Measurements from ENCODE around the gene HMG20A. TPM values are rescaled to one million over a fixed set of nuclear protein-coding genes. Genes with fewer than 3 reads are reported as not detected.

The HMG20A gene
- total and polyA plus RNA-seq, 10 of the 15 experiments (the other 5 are each of a cell fraction or from before 2014, with no cell fraction given), result 30.0 to 98.7 (median 46.8) TPM

- Histone ChIP-seq H3K4me1 (ENCODE audit: control insufficient read depth, insufficient read depth, low read length) (no peaks in the 10 kb centered on the region), H2AFZ (ENCODE audit: control insufficient read depth, low read depth, low read length) (no peak overlapping the region), H3K9ac (ENCODE audit: control insufficient read depth, insufficient read depth, low read length) (no peak overlapping the region), H4K20me1 (ENCODE audit: control insufficient read depth, insufficient read depth) (no peaks in the 10 kb centered on the region), H3K4me2 (ENCODE audit: control insufficient read depth, insufficient read depth) (no peak overlapping the region), H3K79me2 (ENCODE audit: control insufficient read depth, insufficient read depth, low read length) (no peaks in the 10 kb centered on the region), H3K27ac (ENCODE audit: control insufficient read depth, insufficient read depth) (no peak overlapping the region), H3K27me3 (replicated peaks in 1 of 2; ENCODE audit: control insufficient read depth in 2 of 2, insufficient read depth in 2 of 2, low read length in 1 of 2) (no peaks in the 10 kb centered on the region), H3K36me3 (ENCODE audit: control insufficient read depth in 2 of 2, insufficient read depth in 2 of 2, low read length in 1 of 2) (peaks cover 11 to 36% of the 10 kb centered on the region in 2 experiments), H3K9me3 (replicated peaks; ENCODE audit: control insufficient read depth, insufficient read depth, low read length) (no peaks in the 10 kb centered on the region), H3K4me3 (no peak overlapping the region)
- in situ Hi-C loops (cut with MboI), result no loop called here
- RAD21 ChIA-PET (ENCODE audit: unreplicated experiment), result interaction anchor here (0.6 to 4.4 kb wide), 2 partner anchors 293 to 364 kb away, joined by 4 to 18 read pairs; no protein-coding TSS in a partner anchor
- POLR2A ChIA-PET, result interaction anchor here (1.2 kb wide), 1 partner anchor 62 kb away, joined by 3 read pairs; no protein-coding TSS in a partner anchor
- intact Hi-C loops (cut with micrococcal nuclease; ENCODE audit: unreplicated experiment), result no loop called here
- DNase-seq (ENCODE audit: low read depth, low spot score) (no peak), FAIRE-seq (no peak), ATAC-seq (no peak)
- 98% methylated on average over 2 of the region's 2 CpGs for WGBS (ENCODE audit: insufficient coverage, insufficient replicate concordance, low lambda C conversion rate, missing lambda C conversion rate)
- SMC1A ChIA-PET (ENCODE audit: uncharacterized antibody, unreplicated experiment), result interaction anchor here (1.0 to 6.6 kb wide), 8 partner anchors 9 to 507 kb away, joined by 3 to 43 read pairs (median 4); no protein-coding TSS in a partner anchor
- CTCF ChIA-PET, result interaction anchor here (1.4 to 1.9 kb wide), 4 partner anchors 10 to 294 kb away, joined by 4 to 8 read pairs (median 6); no protein-coding TSS in a partner anchor
- no TSS peak for BruUV-seq (replicated peaks)
- TF ChIP-seq PAX8 (IDR thresholded peaks at IDR 0.05) (no peak), POLR2AphosphoS5 (IDR thresholded peaks at IDR 0.05; ENCODE audit: low read length) (no peak), TBL1XR1 (IDR thresholded peaks at IDR 0.05; ENCODE audit: low read depth, low read length) (no peak), FOXK2 (IDR thresholded peaks at IDR 0.05) (no peak), BCL11A (IDR thresholded peaks at IDR 0.05; ENCODE audit: low read depth, low read length) (no peak)
Measured at GRCh38 chr15:77480859-77481633, 60.4 kb downstream of the HMG20A start.

GRCh38 chr15:77481670-77482069 lies 61.0 kb downstream of the HMG20A start:
- Histone ChIP-seq H4K20me1 (ENCODE audit: control insufficient read depth, insufficient read depth) (no peaks in the 10 kb centered on the region), H3K4me1 (ENCODE audit: control insufficient read depth, insufficient read depth, low read length) (no peaks in the 10 kb centered on the region), H2AFZ (ENCODE audit: control insufficient read depth, low read depth, low read length) (no peak overlapping the region), H3K4me2 (ENCODE audit: control insufficient read depth, insufficient read depth) (no peak overlapping the region), H3K27ac (ENCODE audit: control insufficient read depth, insufficient read depth) (no peak overlapping the region), H3K4me3 (no peak overlapping the region), H3K79me2 (ENCODE audit: control insufficient read depth, insufficient read depth, low read length) (no peaks in the 10 kb centered on the region), H3K27me3 (replicated peaks in 1 of 2; ENCODE audit: control insufficient read depth in 2 of 2, insufficient read depth in 2 of 2, low read length in 1 of 2) (no peaks in the 10 kb centered on the region), H3K9me3 (replicated peaks; ENCODE audit: control insufficient read depth, insufficient read depth, low read length) (no peaks in the 10 kb centered on the region), H3K9ac (ENCODE audit: control insufficient read depth, insufficient read depth, low read length) (no peak overlapping the region), H3K36me3 (ENCODE audit: control insufficient read depth in 2 of 2, insufficient read depth in 2 of 2, low read length in 1 of 2) (peaks cover 11 to 36% of the 10 kb centered on the region in 2 experiments)
- no peak for ATAC-seq
- RAD21 ChIA-PET (ENCODE audit: unreplicated experiment), result interaction anchor here (0.6 to 4.4 kb wide), 2 partner anchors 293 to 364 kb away, joined by 4 to 18 read pairs; no protein-coding TSS in a partner anchor
- FAIRE-seq, result no peak
- CTCF ChIA-PET, result interaction anchor here (0.8 to 2.0 kb wide), 6 partner anchors 10 to 380 kb away, joined by 3 to 7 read pairs (median 6); no protein-coding TSS in a partner anchor
- SMC1A ChIA-PET (ENCODE audit: uncharacterized antibody, unreplicated experiment), result interaction anchor here (1.1 to 6.6 kb wide), 8 partner anchors 11 to 507 kb away, joined by 3 to 43 read pairs (median 5); no protein-coding TSS in a partner anchor
- POLR2A ChIA-PET, result interaction anchor here (0.5 kb wide), 1 partner anchor 399 kb away, joined by 3 read pairs; no protein-coding TSS in a partner anchor
- intact Hi-C loops (cut with micrococcal nuclease; ENCODE audit: unreplicated experiment) (no loop called here), in situ Hi-C loops (cut with MboI) (no loop called here)
- 96% methylated on average over 1 of the region's 1 CpG for WGBS (ENCODE audit: insufficient coverage, insufficient replicate concordance, low lambda C conversion rate, missing lambda C conversion rate)
- no peak for DNase-seq (ENCODE audit: low read depth, low spot score)
- BruUV-seq (replicated peaks), result no TSS peak
- no peak for TF ChIP-seq YBX1 (IDR thresholded peaks at IDR 0.05)
- TF ChIP-seq CBX5 (IDR thresholded peaks at IDR 0.05; ENCODE audit: low read depth), result no peak
- no peak for TF ChIP-seq ZBTB33 (IDR thresholded peaks at IDR 0.05)
- TF ChIP-seq MXI1 (IDR thresholded peaks at IDR 0.05; ENCODE audit: low read depth, low read length), result no peak
- TF ChIP-seq WRNIP1 (IDR thresholded peaks at IDR 0.05; ENCODE audit: borderline replicate concordance, low read depth, low read length), result no peak
- no peak for TF ChIP-seq MLLT1 (IDR thresholded peaks at IDR 0.05)
- no peak for TF ChIP-seq CEBPB (IDR thresholded peaks at IDR 0.05; ENCODE audit: borderline replicate concordance in 1 of 2, low read depth in 2 of 2, low read length in 2 of 2)
- TF ChIP-seq SREBF2 (IDR thresholded peaks at IDR 0.05; ENCODE audit: low read length), result no peak
- no peak for TF ChIP-seq ZNF384 (IDR thresholded peaks at IDR 0.05; ENCODE audit: borderline replicate concordance, low read depth, low read length)
